ENCODE measurements around the gene ISLR. TPM values are rescaled to one million over a fixed set of nuclear protein-coding genes. Genes with fewer than 3 reads are reported as not detected.

The ISLR gene
- total RNA-seq, 1 donor from 2014 or later = 108 TPM

- H3K27ac Mint-ChIP-seq (ENCODE audit: unreplicated experiment) = no peak overlapping the region
Measured at GRCh38 chr15:74215958-74216357, 42.4 kb downstream of the ISLR start.

GRCh38 chr15:74216949-74217348 lies 43.4 kb downstream of the ISLR start:
- H3K4me1 Mint-ChIP-seq (ENCODE audit: unreplicated experiment) = peaks cover 30% of the 10 kb centered on the region
- H3K4me3 Mint-ChIP-seq (ENCODE audit: unreplicated experiment) = no peak overlapping the region
- H3K27me3 Mint-ChIP-seq (ENCODE audit: unreplicated experiment) = peaks cover 13% of the 10 kb centered on the region

More at GRCh38 chr15:74215958-74216357, 42.4 kb downstream of the ISLR start:
- no peak for DNase-seq (ENCODE audit: extremely low spot score, unreplicated experiment)
- H3K27me3 Mint-ChIP-seq (ENCODE audit: unreplicated experiment) = peaks cover 8% of the 10 kb centered on the region
- no peak overlapping the region for H3K4me3 Mint-ChIP-seq (ENCODE audit: unreplicated experiment)
- no peaks in the 10 kb centered on the region for H3K9me3 Mint-ChIP-seq (ENCODE audit: unreplicated experiment)
- H3K36me3 Mint-ChIP-seq (ENCODE audit: unreplicated experiment) = no peaks in the 10 kb centered on the region
- peaks cover 26% of the 10 kb centered on the region for H3K4me1 Mint-ChIP-seq (ENCODE audit: unreplicated experiment)
- no peak for TF ChIP-seq CTCF (IDR thresholded peaks at IDR 0.05)

GRCh38 chr15:74217907-74218885 lies 44.7 kb downstream of the ISLR start:
- Mint-ChIP-seq H3K27ac (ENCODE audit: unreplicated experiment) (no peak overlapping the region), H3K9me3 (ENCODE audit: unreplicated experiment) (no peaks in the 10 kb centered on the region), H3K4me1 (ENCODE audit: unreplicated experiment) (peaks cover 33% of the 10 kb centered on the region), H3K27me3 (ENCODE audit: unreplicated experiment) (peaks cover 19% of the 10 kb centered on the region), H3K4me3 (ENCODE audit: unreplicated experiment) (no peak overlapping the region), H3K36me3 (ENCODE audit: unreplicated experiment) (no peaks in the 10 kb centered on the region)
- no peak for DNase-seq (ENCODE audit: extremely low spot score, unreplicated experiment)
- TF ChIP-seq CTCF (IDR thresholded peaks at IDR 0.05) = no peak

More at GRCh38 chr15:74216949-74217348, 43.4 kb downstream of the ISLR start:
- no peaks in the 10 kb centered on the region for H3K9me3 Mint-ChIP-seq (ENCODE audit: unreplicated experiment)
- no peak overlapping the region for H3K27ac Mint-ChIP-seq (ENCODE audit: unreplicated experiment)
- TF ChIP-seq CTCF (IDR thresholded peaks at IDR 0.05) = no peak
- H3K36me3 Mint-ChIP-seq (ENCODE audit: unreplicated experiment) = no peaks in the 10 kb centered on the region
- DNase-seq (ENCODE audit: extremely low spot score, unreplicated experiment) = no peak

- Mint-ChIP-seq H3K9me3 (ENCODE audit: unreplicated experiment) (no peaks in the 10 kb centered on the region), H3K4me3 (ENCODE audit: unreplicated experiment) (no peak overlapping the region), H3K4me1 (ENCODE audit: unreplicated experiment) (peaks cover 35% of the 10 kb centered on the region), H3K36me3 (ENCODE audit: unreplicated experiment) (no peaks in the 10 kb centered on the region), H3K27me3 (ENCODE audit: unreplicated experiment) (peaks cover 19% of the 10 kb centered on the region), H3K27ac (ENCODE audit: unreplicated experiment) (no peak overlapping the region)
- no peak for TF ChIP-seq CTCF (IDR thresholded peaks at IDR 0.05)
- no peak for DNase-seq (ENCODE audit: extremely low spot score, unreplicated experiment)
Measured at GRCh38 chr15:74220475-74221248, 47.2 kb downstream of the ISLR start.
